A673 (cell line): ENCODE measurements around the gene ACOD1. TPM values are rescaled to one million over a fixed set of nuclear protein-coding genes. Genes with fewer than 3 reads are reported as not detected.
A peak's percentile ranks its signal among the peaks of the same experiment; 100 is the strongest.

Source experiments
- BruUV-seq: library from RNA; stranded (reverse); fragments of 400-500 nt; replicated peaks from 2 replicates; lab custom pipeline; 2021; lab: Mats Ljungman, UMichigan
- CTCF ChIA-PET: fragments of 300-600 bp; sonication (Branson Sonifier 250); formaldehyde crosslinking; loops from one replicate; lab custom pipeline; 2022; ENCODE audit warnings: antibody characterized with exemption; lab: Charles Lee
- POLR2A ChIA-PET: fragments of 300-600 bp; sonication (Branson Sonifier 250); formaldehyde crosslinking; loops from one replicate; lab custom pipeline; 2022; ENCODE audit warnings: antibody characterized with exemption; ENCODE audit not compliant: low non-redundant PET; lab: Charles Lee
- DNase-seq: peaks from one replicate; pipeline ENCODE4 v3.0.0-alpha.2; 2015; ENCODE audit warnings: low spot score
- H3K27ac ChIP-seq: fragments of 200-600 bp; sonication (generic); 2 replicates; pipeline ENCODE4 v1.5.1; 2016; ENCODE audit warnings: mixed run types, low read depth, mild to moderate bottlenecking, mixed read lengths, antibody characterized with exemption, low read length; ENCODE audit not compliant: poor library complexity, severe bottlenecking
- H3K27me3 ChIP-seq: fragments of 200-600 bp; sonication (generic); replicated peaks from 2 replicates; pipeline ENCODE4 v1.6.1; 2017; ENCODE audit warnings: mixed run types, low read depth, mild to moderate bottlenecking, mixed read lengths, antibody characterized with exemption, low read length; ENCODE audit not compliant: insufficient read depth, poor library complexity
- H3K36me3 ChIP-seq: fragments of 200-600 bp; sonication (generic); 2 replicates; pipeline ENCODE4 v1.6.1; 2016; ENCODE audit warnings: mixed run types, mild to moderate bottlenecking, mixed read lengths, antibody characterized with exemption, low read length; ENCODE audit not compliant: insufficient read depth, poor library complexity, severe bottlenecking
- H3K4me1 ChIP-seq: fragments of 200-600 bp; sonication (generic); 2 replicates; pipeline ENCODE4 v1.6.1; 2017; ENCODE audit warnings: mixed run types, mild to moderate bottlenecking, mixed read lengths, antibody characterized with exemption, low read length; ENCODE audit not compliant: insufficient read depth, poor library complexity, severe bottlenecking
- H3K4me3 ChIP-seq: fragments of 200-600 bp; sonication (generic); 2 replicates; pipeline ENCODE4 v1.5.1; 2016; ENCODE audit warnings: low read depth, mixed run types, mild to moderate bottlenecking, mixed read lengths, low read length; ENCODE audit not compliant: poor library complexity, severe bottlenecking
- H3K9me3 ChIP-seq: fragments of 200-600 bp; sonication (generic); 2 replicates; pipeline ENCODE4 v1.6.1; 2016; ENCODE audit warnings: mixed run types, low read depth, mild to moderate bottlenecking, mixed read lengths, antibody characterized with exemption, low read length; ENCODE audit not compliant: poor library complexity, severe bottlenecking
- CTCF ChIP-seq: fragments of 300-800, 200-600 bp; sonication (generic); conservative IDR thresholded peaks from 2 replicates; pipeline ENCODE4 v1.5.1; 2017; ENCODE audit warnings: low read depth, mild to moderate bottlenecking, antibody characterized with exemption, low read length, moderate library complexity, mixed read lengths
- EZH2 ChIP-seq: fragments of 200-600 bp; sonication (generic); IDR thresholded peaks from 2 replicates; pipeline ENCODE4 v1.6.1; 2017; ENCODE audit warnings: borderline replicate concordance, low read depth, mild to moderate bottlenecking, mixed read lengths, antibody characterized with exemption, low read length; ENCODE audit not compliant: poor library complexity, severe bottlenecking
- intact Hi-C: fragments of 100-400 bp; cut with micrococcal nuclease; formaldehyde crosslinking; loops from one replicate; pipeline ENCODE4 v1.10.0; 2022; ENCODE audit not compliant: unreplicated experiment
- total RNA-seq: library from RNA; stranded (reverse); gene quantifications from 2 replicates; pipeline ENCODE4 v1.2.3, GENCODE V29; 2021

Gene ACOD1
- total RNA-seq, 1 experiment from 2014 or later, result not detected

- intact Hi-C loops, result loop anchor here (5.0 kb wide), 1 partner anchor 80 kb away; no protein-coding TSS in a partner anchor
- no peaks in the 10 kb centered on the region for H3K9me3 ChIP-seq
- TF ChIP-seq CTCF (no peak), EZH2 (no peak)
- H3K4me1 ChIP-seq, result no peaks in the 10 kb centered on the region
- no TSS peak for BruUV-seq
- no peak overlapping the region for H3K27ac ChIP-seq
- CTCF ChIA-PET, result no interaction called here
- no peak for DNase-seq
- H3K27me3 ChIP-seq, result peaks cover 33% of the 10 kb centered on the region
- no peaks in the 10 kb centered on the region for H3K36me3 ChIP-seq
- POLR2A ChIA-PET, result no interaction called here
- H3K4me3 ChIP-seq, result no peak overlapping the region
These were observed 33.8 kb downstream of the ACOD1 start for GRCh38 chr13:76982061-76982460.

- no peaks in the 10 kb centered on the region for H3K4me1 ChIP-seq
- ChIA-PET CTCF (no interaction called here), POLR2A (no interaction called here)
- H3K27me3 ChIP-seq, result peaks cover 25% of the 10 kb centered on the region
- DNase-seq, result no peak
- no peak overlapping the region for H3K4me3 ChIP-seq
- intact Hi-C loops, result loop anchor here (5.0 kb wide), 1 partner anchor 81 kb away; no protein-coding TSS in a partner anchor
- no peak overlapping the region for H3K27ac ChIP-seq
- no peaks in the 10 kb centered on the region for H3K9me3 ChIP-seq
- BruUV-seq, result no TSS peak
- H3K36me3 ChIP-seq, result no peaks in the 10 kb centered on the region
- no peak for TF ChIP-seq EZH2
These were observed 35.4 kb downstream of the ACOD1 start for GRCh38 chr13:76983676-76984075.

- no TSS peak for BruUV-seq
- Histone ChIP-seq H3K4me1 (peaks cover 10% of the 10 kb centered on the region), H3K27ac (peak overlapping the region; percentile 79), H3K27me3 (no peaks in the 10 kb centered on the region), H3K4me3 (peak overlapping the region; percentile 93), H3K9me3 (no peaks in the 10 kb centered on the region), H3K36me3 (no peaks in the 10 kb centered on the region)
- ChIA-PET POLR2A (no interaction called here), CTCF (no interaction called here)
- intact Hi-C loops, result no loop called here
- no peak for DNase-seq
- TF ChIP-seq EZH2, result no peak
- no peak for TF ChIP-seq CTCF
These were observed 43.1 kb downstream of the ACOD1 start for GRCh38 chr13:76991432-76991795.
